A549 (cell line): ENCODE measurements around the gene PKP4. TPM values are rescaled to one million over a fixed set of nuclear protein-coding genes. Genes with fewer than 3 reads are reported as not detected.

Source experiments
- ATAC-seq, 2 experiments: fragments of 200-7000 bp in 1 of 2; fragments of >200 bp in 1 of 2; cut with Nextera tagmentation in 1 of 2; cut with Tn5 transposase in 1 of 2; 3 replicates each; pipeline versions ENCODE4 v1.8.0 to v1.9.1; 2018 to 2020; ENCODE audit warnings: mild to moderate bottlenecking in 1 of 2, moderate library complexity in 1 of 2
- CTCF ChIA-PET: fragments of 300-600 bp; sonication (Branson Sonifier 250); formaldehyde crosslinking; extraction: SDS; loops from one replicate; lab custom pipeline; 2021; ENCODE audit warnings: antibody characterized with exemption, inconsistent platforms; lab: Yijun Ruan, JAX
- POLR2A ChIA-PET: fragments of 350-600 bp; formaldehyde crosslinking; extraction: SDS; loops from one replicate; lab custom pipeline; 2021; ENCODE audit warnings: antibody characterized with exemption, inconsistent platforms; lab: Yijun Ruan, JAX
- DNase-seq, 2 experiments: peaks; one replicate each; pipeline versions ENCODE4 v3.0.0 to v3.0.0-alpha.2; 2011 to 2016; ENCODE audit warnings: low read depth in 1 of 2, low spot score in 1 of 2
- FAIRE-seq: peaks from 2 replicates; lab custom pipeline; 2011; peaks lifted over from hg19 to GRCh38; lab: Jason Lieb, UNC
- H3K27ac ChIP-seq, 2 experiments: fragments of >200 bp; sonication (Bioruptor Twin); formaldehyde crosslinking; 3 replicates each; pipeline ENCODE4 v1.5.1; 2016 to 2017
- H3K4me1 ChIP-seq: fragments of >200 bp; sonication (Bioruptor Twin); formaldehyde crosslinking; 3 replicates; pipeline ENCODE4 v1.6.1; 2016
- H3K4me2 ChIP-seq: fragments of >200 bp; sonication (Bioruptor Twin); formaldehyde crosslinking; 3 replicates; pipeline ENCODE4 v1.6.1; 2016
- H3K4me3 ChIP-seq: fragments of >200 bp; sonication (Bioruptor Twin); formaldehyde crosslinking; 3 replicates; pipeline ENCODE4 v1.5.1; 2016
- H3K9me3 ChIP-seq: fragments of >200 bp; sonication (Bioruptor Twin); formaldehyde crosslinking; 3 replicates; pipeline ENCODE4 v1.6.1; 2016
- CEBPB ChIP-seq, 2 experiments: fragments of >200 bp in 1 of 2; sonication (Bioruptor Twin) in 1 of 2; formaldehyde crosslinking in 1 of 2; IDR thresholded peaks; 2 replicates each; pipeline ENCODE4 v1.6.1; 2012 to 2016
- KDM5A ChIP-seq: fragments of 200-600 bp; sonication (generic); IDR thresholded peaks from 2 replicates; pipeline ENCODE4 v1.6.1; 2016; ENCODE audit warnings: antibody characterized with exemption, mild to moderate bottlenecking
- NFE2L2 ChIP-seq: fragments of 150-350 bp; conservative IDR thresholded peaks from 2 replicates; pipeline ENCODE4 v1.6.1; 2014; ENCODE audit warnings: low read length
- RAD21 ChIP-seq, 2 experiments: fragments of >200 bp in 1 of 2; sonication (Bioruptor Twin) in 1 of 2; formaldehyde crosslinking in 1 of 2; IDR thresholded peaks in 1 of 2; conservative IDR thresholded peaks in 1 of 2; 2 replicates in 1 of 2; 3 replicates in 1 of 2; pipeline ENCODE4 v1.6.1; 2012 to 2018; ENCODE audit warnings: inconsistent platforms in 1 of 2
- RNF2 ChIP-seq: fragments of 200-600 bp; sonication (generic); IDR thresholded peaks from 2 replicates; pipeline ENCODE4 v1.6.1; 2016; ENCODE audit warnings: low read depth, mild to moderate bottlenecking, antibody characterized with exemption, moderate library complexity, borderline replicate concordance
- SREBF2 ChIP-seq: fragments of 450-650 bp; IDR thresholded peaks from 2 replicates; pipeline ENCODE4 v1.6.1; 2014; ENCODE audit warnings: mild to moderate bottlenecking, moderate library complexity
- ZC3H11A ChIP-seq: fragments of 450-650 bp; IDR thresholded peaks from 2 replicates; pipeline ENCODE4 v1.6.1; 2014; ENCODE audit warnings: antibody characterized with exemption, mild to moderate bottlenecking
- ZNF302 ChIP-seq: fragments of 250-450 bp; sonication (Bioruptor Pico); IDR thresholded peaks from 2 replicates; pipeline ENCODE4 v1.9.0; 2021; ENCODE audit warnings: inconsistent platforms, mild to moderate bottlenecking, moderate library complexity
- WGBS: methylation state at CpG from one replicate; pipeline ENCODE4 v1.1.6; 2017; ENCODE audit errors: missing lambda C conversion rate; 5-methylcytosine and 5-hydroxymethylcytosine counted together
- polyA plus RNA-seq, 4 experiments: library from polyadenylated mRNA; depleted of rRNA in 3 of 4; stranded (reverse); fragments of >200 nt; fragmentation: RNase III in 1 of 4; extraction: RNeasy Plus Mini Kit Qiagen cat#74134 plus additional on column Dnase treatment in 1 of 4; gene quantifications; 2 replicates in 3 of 4; 3 replicates in 1 of 4; pipeline ENCODE4 v1.2.3, GENCODE V29; 2011 to 2017
- TF ChIP-seq, protein P1 (sequence below): fragments of 200-600 bp; sonication (generic); IDR thresholded peaks from 2 replicates; pipeline ENCODE4 v1.6.1; 2016; ENCODE audit warnings: antibody characterized with exemption, mild to moderate bottlenecking, moderate library complexity
- TF ChIP-seq, protein P2 (sequence below): fragments of >200 bp; sonication (Bioruptor Twin); formaldehyde crosslinking; IDR thresholded peaks from 3 replicates; pipeline ENCODE4 v1.6.1; 2016
- TF ChIP-seq, protein P3 (sequence below): IDR thresholded peaks from 2 replicates; pipeline ENCODE4 v1.6.1; 2012; ENCODE audit warnings: low read depth, borderline replicate concordance
- TF ChIP-seq, protein P4 (sequence below): fragments of 250-450 bp; sonication (Bioruptor Pico); IDR thresholded peaks from 2 replicates; pipeline ENCODE4 v1.5.0; 2020; ENCODE audit warnings: low read depth, mild to moderate bottlenecking, moderate library complexity

The PKP4 gene
- polyA plus RNA-seq, 2 of the 4 experiments (the other 2 are of a cell fraction) = 27.0 to 56.6 TPM

DNA sequence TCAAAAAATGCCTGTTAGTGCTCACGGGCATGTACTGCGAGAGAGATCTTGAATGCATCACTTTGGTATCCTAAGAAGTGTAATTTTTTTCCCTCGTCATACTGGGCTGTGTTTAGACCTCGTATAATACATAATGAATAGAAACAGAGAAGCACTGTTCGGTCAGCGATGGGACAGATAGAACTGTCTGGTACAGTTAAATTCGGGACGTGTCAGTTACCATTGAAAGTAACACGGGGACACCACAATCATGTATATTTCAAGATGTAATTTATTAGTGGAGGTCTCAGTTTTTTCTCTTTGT, 1.8 kb downstream of the PKP4 start:
- Histone ChIP-seq H3K27ac (peak overlapping the region; percentile 95 to 98), H3K9me3 (no peaks in the 10 kb centered on the region)
- CTCF ChIA-PET = interaction anchor here (1.0 to 3.7 kb wide), 9 partner anchors 15 to 295 kb away, joined by 3 to 13 read pairs (median 3); no protein-coding TSS in a partner anchor

DNA sequence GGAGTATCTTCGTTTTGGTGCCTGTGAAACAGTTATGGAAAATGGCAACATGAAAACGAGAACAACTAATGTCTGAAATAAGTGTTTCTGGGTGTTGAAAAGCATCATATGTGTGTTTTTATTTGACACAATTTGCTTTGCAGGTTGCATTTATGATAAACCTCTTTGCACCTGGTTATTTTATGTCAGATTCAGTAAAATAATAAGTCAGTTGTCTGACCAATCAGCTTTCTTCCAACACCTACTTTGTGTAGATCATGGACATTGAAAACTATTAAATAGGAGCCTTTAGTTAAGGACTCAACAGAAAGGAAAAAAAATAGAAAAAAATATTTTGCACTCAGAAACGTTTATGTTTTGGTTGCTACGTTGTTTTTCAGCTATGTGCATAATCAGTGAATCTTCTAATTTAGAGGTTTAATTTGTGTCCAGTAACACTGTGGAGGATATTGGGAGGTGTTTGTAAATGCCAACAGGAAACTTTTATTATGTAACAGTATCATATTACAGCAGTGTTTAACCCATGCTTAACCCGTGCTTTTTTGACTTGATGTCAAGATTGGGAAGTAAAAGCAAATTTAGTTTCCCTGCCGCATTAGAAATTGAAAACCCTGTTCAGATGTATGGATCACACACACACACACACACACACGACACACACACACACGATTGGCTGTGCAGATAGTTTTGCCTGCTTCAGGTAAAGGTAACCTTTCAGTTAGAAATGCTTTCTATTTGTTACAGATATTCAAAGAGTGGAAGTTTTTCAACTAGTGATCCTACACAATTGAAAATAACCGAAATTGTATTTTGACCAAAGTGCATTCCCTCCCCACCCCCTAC, 2.6 kb downstream of the PKP4 start:
- peak in 1 of 2 experiments; percentile 9 for DNase-seq
- no peak for ATAC-seq
- FAIRE-seq = no peak
- Histone ChIP-seq H3K9me3 (no peaks in the 10 kb centered on the region), H3K4me2 (peak overlapping the region; percentile 91), H3K4me1 (peaks cover 45% of the 10 kb centered on the region), H3K4me3 (peak overlapping the region; percentile 94), H3K27ac (peak overlapping the region; percentile 25 to 95; a peak in 3 of 6 replicates)
- TF ChIP-seq KDM5A = no peak
- no peak for TF ChIP-seq RNF2
- no peak for TF ChIP-seq ZNF302 (CRISPR knock-in tag)
- TF ChIP-seq CEBPB (IDR thresholded peaks at IDR 0.05) = peak; percentile 17 to 59; a peak in 2 of 4 replicates
- TF ChIP-seq SREBF2 = no peak
- TF ChIP-seq, protein P1, sequence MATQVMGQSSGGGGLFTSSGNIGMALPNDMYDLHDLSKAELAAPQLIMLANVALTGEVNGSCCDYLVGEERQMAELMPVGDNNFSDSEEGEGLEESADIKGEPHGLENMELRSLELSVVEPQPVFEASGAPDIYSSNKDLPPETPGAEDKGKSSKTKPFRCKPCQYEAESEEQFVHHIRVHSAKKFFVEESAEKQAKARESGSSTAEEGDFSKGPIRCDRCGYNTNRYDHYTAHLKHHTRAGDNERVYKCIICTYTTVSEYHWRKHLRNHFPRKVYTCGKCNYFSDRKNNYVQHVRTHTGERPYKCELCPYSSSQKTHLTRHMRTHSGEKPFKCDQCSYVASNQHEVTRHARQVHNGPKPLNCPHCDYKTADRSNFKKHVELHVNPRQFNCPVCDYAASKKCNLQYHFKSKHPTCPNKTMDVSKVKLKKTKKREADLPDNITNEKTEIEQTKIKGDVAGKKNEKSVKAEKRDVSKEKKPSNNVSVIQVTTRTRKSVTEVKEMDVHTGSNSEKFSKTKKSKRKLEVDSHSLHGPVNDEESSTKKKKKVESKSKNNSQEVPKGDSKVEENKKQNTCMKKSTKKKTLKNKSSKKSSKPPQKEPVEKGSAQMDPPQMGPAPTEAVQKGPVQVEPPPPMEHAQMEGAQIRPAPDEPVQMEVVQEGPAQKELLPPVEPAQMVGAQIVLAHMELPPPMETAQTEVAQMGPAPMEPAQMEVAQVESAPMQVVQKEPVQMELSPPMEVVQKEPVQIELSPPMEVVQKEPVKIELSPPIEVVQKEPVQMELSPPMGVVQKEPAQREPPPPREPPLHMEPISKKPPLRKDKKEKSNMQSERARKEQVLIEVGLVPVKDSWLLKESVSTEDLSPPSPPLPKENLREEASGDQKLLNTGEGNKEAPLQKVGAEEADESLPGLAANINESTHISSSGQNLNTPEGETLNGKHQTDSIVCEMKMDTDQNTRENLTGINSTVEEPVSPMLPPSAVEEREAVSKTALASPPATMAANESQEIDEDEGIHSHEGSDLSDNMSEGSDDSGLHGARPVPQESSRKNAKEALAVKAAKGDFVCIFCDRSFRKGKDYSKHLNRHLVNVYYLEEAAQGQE = no peak
- ChIA-PET CTCF (interaction anchor here (1.2 to 3.7 kb wide), 4 partner anchors 10 to 294 kb away, joined by 3 to 13 read pairs (median 8); no protein-coding TSS in a partner anchor), POLR2A (no interaction called here)
- 34% methylated on average over 9 of the region's 9 CpGs for WGBS

More for the DNA sequence above, 1.8 kb downstream of the PKP4 start:
- no peak for DNase-seq
- TF ChIP-seq NFE2L2 = no peak
- TF ChIP-seq, protein P2, sequence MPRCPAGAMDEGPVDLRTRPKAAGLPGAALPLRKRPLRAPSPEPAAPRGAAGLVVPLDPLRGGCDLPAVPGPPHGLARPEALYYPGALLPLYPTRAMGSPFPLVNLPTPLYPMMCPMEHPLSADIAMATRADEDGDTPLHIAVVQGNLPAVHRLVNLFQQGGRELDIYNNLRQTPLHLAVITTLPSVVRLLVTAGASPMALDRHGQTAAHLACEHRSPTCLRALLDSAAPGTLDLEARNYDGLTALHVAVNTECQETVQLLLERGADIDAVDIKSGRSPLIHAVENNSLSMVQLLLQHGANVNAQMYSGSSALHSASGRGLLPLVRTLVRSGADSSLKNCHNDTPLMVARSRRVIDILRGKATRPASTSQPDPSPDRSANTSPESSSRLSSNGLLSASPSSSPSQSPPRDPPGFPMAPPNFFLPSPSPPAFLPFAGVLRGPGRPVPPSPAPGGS = no peak
- TF ChIP-seq, protein P3, sequence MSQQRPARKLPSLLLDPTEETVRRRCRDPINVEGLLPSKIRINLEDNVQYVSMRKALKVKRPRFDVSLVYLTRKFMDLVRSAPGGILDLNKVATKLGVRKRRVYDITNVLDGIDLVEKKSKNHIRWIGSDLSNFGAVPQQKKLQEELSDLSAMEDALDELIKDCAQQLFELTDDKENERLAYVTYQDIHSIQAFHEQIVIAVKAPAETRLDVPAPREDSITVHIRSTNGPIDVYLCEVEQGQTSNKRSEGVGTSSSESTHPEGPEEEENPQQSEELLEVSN = no peak
- TF ChIP-seq KDM5A = no peak
- TF ChIP-seq, all 56 proteins: peak for 0
- Histone ChIP-seq H3K4me3 (peak overlapping the region; percentile 94), H3K4me1 (peaks cover 41% of the 10 kb centered on the region), H3K4me2 (peak overlapping the region; percentile 91)
- 25% methylated on average over 9 of the region's 9 CpGs for WGBS
- ATAC-seq (no peak), FAIRE-seq (no peak)
- POLR2A ChIA-PET = interaction anchor here (0.9 to 1.3 kb wide), 3 partner anchors 30 to 160 kb away, joined by 3 to 5 read pairs (median 3); no protein-coding TSS in a partner anchor

DNA sequence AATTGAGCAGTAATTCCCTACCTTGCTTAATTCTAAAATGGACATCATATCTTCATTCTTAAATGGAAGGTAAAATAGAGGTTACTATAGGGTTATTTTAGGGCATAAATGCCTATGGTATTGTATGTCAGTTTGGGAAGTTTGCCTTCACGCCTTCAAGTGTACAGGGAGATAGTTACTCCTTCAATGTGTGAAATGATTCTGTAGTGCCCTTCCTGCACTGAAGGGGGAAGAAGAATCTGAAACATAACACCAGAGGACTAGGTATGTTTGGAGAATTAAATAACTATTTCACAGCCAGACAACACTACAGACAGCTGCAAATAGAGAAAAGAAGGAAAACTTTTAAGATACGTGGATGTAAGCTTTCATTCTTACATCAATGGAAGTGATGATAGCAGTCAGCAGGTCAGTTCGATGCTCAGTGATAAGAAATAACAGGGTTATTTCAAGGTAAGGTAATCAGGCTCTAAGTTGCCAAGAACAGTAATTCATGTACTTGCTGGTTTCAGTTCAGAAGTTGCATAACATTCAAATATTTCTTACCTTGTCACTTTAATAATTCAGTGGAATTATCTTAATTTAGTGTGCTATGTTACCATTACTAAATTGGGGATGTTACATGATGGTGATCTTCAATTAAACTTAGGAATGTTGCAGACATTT, 4.0 kb downstream of the PKP4 start:
- Histone ChIP-seq H3K27ac (no peak overlapping the region; a peak in 1 of 6 replicates), H3K4me3 (no peak overlapping the region), H3K4me2 (peak overlapping the region; percentile 91), H3K4me1 (peaks cover 44% of the 10 kb centered on the region), H3K9me3 (no peaks in the 10 kb centered on the region)
- DNase-seq (no peak), ATAC-seq (no peak), FAIRE-seq (no peak)
- TF ChIP-seq RAD21 (conservative IDR thresholded peaks at IDR 0.05 in 1 of 2, IDR thresholded peaks at IDR 0.05 in 1 of 2) (peak in 1 of 2 experiments; percentile 11; a peak in 1 of 5 replicates), ZC3H11A (no peak)
- TF ChIP-seq, protein P4, sequence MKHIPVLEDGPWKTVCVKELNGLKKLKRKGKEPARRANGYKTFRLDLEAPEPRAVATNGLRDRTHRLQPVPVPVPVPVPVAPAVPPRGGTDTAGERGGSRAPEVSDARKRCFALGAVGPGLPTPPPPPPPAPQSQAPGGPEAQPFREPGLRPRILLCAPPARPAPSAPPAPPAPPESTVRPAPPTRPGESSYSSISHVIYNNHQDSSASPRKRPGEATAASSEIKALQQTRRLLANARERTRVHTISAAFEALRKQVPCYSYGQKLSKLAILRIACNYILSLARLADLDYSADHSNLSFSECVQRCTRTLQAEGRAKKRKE (CRISPR knock-in tag) = no peak
- ChIA-PET CTCF (interaction anchor here (0.7 to 1.0 kb wide), 3 partner anchors 265 to 293 kb away, joined by 3 to 5 read pairs (median 4); no protein-coding TSS in a partner anchor), POLR2A (no interaction called here)
- WGBS = 77% methylated on average over 3 of the region's 3 CpGs
